HG03280 (cell line): ENCODE measurements around the gene HMSD.
"Not testable (repeated sequence)": the region's sequence is repeated elsewhere in the genome, so short reads cannot be mapped to it uniquely, and the experiment has no call there.

ENCODE experiments used
- ATAC-seq: cut with Tn5 transposase; IDR thresholded peaks from one replicate; pipeline ENCODE4 v1.9.1; 2021; ENCODE audit warnings: mild to moderate bottlenecking, moderate library complexity; ENCODE audit not compliant: unreplicated experiment

HMSD gene, protein sequence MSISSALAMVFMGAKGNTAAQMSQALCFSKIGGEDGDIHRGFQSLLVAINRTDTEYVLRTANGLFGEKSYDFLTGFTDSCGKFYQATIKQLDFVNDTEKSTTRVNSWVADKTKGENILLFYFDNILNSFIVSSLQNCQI

GRCh38 chr18:63949068-63949737 lies at the start of gene HMSD:
HMSD (plus strand) TSS chr18:63949301; CDS start chr18:63953456, 4,155 bp downstream.
- peak; percentile 96 for ATAC-seq

- ATAC-seq = no peak
Observed at GRCh38 chr18:63903851-63904570, 45.1 kb upstream of the HMSD start.

DNA sequence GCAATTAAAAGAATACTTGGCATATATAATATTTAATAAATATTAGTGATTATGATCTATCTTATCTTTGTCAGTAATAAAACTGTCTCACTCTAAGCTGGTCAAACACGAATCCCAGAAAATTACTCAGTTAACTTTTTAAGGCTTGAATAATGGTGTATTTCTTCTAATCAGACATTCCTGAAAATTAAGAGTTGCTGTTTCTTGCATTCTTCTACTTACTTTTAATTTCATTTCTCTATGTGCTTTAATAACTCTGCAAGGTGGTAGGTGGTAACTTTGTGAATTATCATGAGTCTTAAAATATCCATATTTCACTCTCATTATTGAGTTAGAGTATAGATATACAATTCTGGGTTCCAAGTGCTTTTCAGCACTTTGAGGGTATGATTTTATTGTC lies 44.4 kb upstream of the HMSD start:
- ATAC-seq = no peak

DNA sequence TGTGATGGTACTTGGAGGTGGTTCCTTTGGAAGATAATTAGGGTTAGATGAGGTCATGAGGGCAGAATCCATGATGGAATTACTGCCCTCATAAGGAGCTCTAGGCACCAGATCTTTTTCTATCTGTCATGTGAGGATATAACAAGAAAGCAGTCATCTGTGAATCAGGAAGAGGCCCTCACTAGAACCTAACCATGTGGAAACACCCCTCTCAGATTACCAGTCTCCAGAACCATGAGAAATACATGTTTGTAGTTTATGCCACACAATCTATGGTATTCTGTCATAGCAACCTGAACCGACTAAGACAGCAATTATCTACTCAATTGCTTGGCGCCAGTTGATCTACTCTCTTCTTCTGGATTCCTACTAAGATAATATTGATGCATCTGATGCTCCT lies 43.7 kb upstream of the HMSD start:
- no peak for ATAC-seq

GRCh38 chr18:63906056-63906455 lies 43.0 kb upstream of the HMSD start:
- no peak for ATAC-seq

DNA sequence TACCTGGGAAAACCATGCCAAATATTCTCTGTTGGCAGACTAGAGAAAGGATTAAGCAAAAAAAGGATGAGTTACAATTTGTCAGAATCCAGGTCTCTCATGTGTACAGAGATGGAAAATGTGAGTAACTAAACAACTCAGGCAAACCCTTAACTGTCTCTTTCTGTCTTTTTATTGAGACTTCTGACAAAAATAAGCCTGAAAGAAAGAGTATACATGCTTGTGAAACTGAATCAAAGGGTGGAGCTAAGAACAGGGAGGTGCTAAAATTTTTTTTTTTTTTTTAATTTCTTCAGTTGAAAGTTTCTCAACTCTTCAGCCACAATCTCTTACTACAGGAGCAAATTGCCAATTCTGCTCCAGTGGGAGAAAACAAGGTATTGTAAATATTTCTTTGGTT lies 41.4 kb upstream of the HMSD start, which contains the start of gene SERPINB10:
Gene SERPINB10, plus strand, starts transcription at position 295 of the 400 bp plus-strand sequence. CDS start 7,553 bp downstream, outside the sequence.
- peak; percentile 76 for ATAC-seq

DNA sequence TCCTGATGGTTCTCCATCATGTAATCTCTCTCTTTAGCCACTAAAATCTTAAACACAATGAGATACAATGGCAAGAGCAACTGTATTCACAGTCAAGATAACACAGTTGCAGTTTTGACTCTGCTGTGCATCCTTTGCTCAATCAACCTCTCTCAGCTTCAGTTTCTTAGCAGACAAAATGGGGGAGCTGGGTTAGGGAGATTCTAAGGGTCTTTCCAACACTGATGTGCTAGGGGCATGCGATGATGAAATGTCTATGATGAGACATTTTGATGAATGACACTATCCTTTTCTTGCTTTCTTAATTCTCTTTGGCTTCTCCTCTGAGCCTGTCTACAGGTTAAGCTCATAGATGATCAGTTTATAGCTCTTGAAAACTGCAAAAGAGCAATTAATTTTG lies 40.2 kb upstream of the HMSD start:
- ATAC-seq = no peak

GRCh38 chr18:63909870-63910269 lies 39.2 kb upstream of the HMSD start:
- peak; percentile 58 for ATAC-seq

GRCh38 chr18:63917817-63918216 lies 31.3 kb upstream of the HMSD start:
- no peak for ATAC-seq

- ATAC-seq = no peak
Observed at GRCh38 chr18:63922049-63922448, 27.1 kb upstream of the HMSD start.

- ATAC-seq = no peak
Observed at GRCh38 chr18:63924551-63924950, 24.6 kb upstream of the HMSD start.

DNA sequence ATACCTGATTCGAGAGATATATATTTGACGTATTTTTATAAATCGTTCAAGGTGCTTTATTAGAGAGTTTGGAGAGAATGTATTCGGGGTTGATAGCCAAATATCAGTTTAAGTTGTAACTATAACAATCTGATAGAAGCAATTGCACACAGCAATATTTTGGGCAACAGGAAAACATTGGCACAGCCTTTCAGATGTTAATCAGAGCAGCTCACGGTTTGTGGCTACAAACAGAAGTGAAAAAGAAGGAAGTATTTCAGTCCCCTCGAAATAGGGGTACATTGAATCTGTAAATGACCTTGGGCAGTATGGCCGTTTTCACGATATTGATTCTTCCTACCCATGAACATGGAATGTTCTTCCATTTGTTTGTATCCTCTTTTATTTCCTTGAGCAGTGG lies 20.8 kb upstream of the HMSD start:
- no peak for ATAC-seq

GRCh38 chr18:63929369-63929768 lies 19.7 kb upstream of the HMSD start:
- ATAC-seq = not testable (repeated sequence)

GRCh38 chr18:63930773-63931354 lies 18.2 kb upstream of the HMSD start:
- ATAC-seq = no peak

DNA sequence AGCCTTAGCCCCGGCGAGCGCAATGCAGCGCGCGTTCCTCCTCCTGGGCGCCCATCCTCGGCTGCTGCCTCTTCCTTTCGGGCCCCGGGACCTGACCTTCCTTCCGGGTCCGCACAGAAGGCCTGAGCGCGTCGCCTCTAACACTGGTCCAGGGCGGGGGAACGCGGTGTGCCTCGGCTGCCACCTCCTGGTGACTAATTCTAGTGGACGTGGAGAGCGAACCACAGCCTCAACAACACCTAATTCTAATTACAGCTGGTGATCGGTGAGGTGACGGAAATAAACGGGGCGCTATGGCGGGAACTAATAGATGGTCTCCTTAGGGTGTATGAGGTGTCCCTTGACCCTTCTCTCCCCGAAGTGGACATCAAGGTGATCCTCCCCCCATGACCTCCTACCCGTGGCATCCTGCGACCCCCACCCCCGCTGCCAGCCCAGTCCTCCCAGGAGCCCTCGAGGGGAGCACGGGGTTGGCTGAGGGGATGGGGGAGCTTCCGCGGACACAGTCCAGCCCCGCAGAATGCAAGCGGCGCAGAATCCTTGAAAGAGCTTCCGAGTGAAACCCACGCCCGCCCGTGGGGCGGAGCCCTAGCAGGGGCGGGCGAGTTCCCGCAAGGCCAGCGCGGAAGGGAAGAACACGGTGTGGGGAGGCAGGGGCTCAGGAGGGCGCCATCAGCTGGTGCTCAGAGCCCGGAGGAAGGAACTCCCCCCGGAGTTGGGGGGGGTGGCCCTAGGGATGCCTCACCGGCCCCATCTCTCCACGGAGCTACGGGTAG lies 12.8 kb upstream of the HMSD start:
- ATAC-seq = peak; percentile 97

- ATAC-seq = peak; percentile 16
Observed at GRCh38 chr18:63936932-63937393, 12.1 kb upstream of the HMSD start.

- ATAC-seq = no peak
Observed at GRCh38 chr18:63940008-63940407, 9.1 kb upstream of the HMSD start.

GRCh38 chr18:63940543-63941050 lies 8.5 kb upstream of the HMSD start:
- not testable (repeated sequence) for ATAC-seq

DNA sequence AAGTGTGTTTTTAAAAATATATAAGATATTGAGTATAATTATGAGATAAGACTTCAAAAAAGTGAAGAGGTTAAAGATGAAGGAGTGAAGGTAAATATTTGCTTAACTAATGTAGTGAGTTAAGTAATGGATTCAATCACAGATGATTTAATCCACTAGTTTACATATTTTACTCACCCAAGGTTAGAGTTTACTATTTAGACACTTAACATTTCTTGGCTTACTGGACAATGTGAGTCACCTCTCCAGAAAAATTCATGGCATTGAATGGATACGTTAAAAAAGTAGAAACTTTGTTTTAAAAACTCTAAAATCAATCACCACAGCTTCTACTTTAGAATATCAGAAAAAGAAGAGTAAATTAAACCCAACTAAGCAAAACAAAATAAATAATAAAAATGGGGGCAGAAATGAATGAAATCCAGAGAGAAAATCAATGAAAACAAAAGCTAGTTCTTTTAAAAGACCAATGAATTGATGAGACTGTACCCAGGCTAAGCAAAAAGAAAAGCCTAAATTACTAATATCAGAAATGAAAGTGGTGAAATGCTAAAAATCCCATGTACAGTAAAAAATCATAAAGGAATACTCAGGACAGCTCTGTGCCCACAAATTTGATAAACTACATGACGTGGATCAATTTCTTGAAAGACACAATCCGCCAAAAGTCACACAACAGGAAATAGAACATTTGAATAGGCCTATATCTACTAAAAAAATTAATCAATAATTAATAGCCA lies 1.9 kb upstream of the HMSD start:
- no peak for ATAC-seq

- ATAC-seq = peak; percentile 34
Observed at GRCh38 chr18:63951302-63951705, 2.2 kb downstream of the HMSD start.
